Endothelial cell of umbilical vein (primary cell): ENCODE results near the gene C2CD5. TPM values are rescaled to one million over a fixed set of nuclear protein-coding genes. Genes with fewer than 3 reads are reported as not detected.

Experiments used
- BruUV-seq: library from RNA; stranded (reverse); fragments of 400-500 nt; replicated peaks from 2 replicates; lab custom pipeline; 2021; lab: Mats Ljungman, UMichigan
- CTCF ChIA-PET: fragments of 300-600, 350-600 bp; sonication (Branson Sonifier 250); formaldehyde crosslinking; loops from one replicate; lab custom pipeline; 2021; ENCODE audit warnings: antibody characterized with exemption, inconsistent platforms; lab: Charles Lee
- POLR2A ChIA-PET: fragments of 300-600, 350-600 bp; sonication (Branson Sonifier 250); formaldehyde crosslinking; loops from one replicate; lab custom pipeline; 2021; ENCODE audit warnings: antibody characterized with exemption, inconsistent platforms; lab: Charles Lee
- DNase-seq: peaks from one replicate; pipeline ENCODE4 v3.0.0-alpha.2; 2011; ENCODE audit warnings: low read depth, low spot score
- FAIRE-seq: peaks from 2 replicates; lab custom pipeline; 2011; peaks lifted over from hg19 to GRCh38; lab: Jason Lieb, UNC
- H2AFZ ChIP-seq: 2 replicates; pipeline ENCODE4 v1.6.0; 2012; ENCODE audit warnings: low read depth, low read length, control low read depth, inconsistent platforms
- H3K27ac ChIP-seq: 2 replicates; pipeline ENCODE4 v1.5.1; 2011; ENCODE audit warnings: low read depth, mild to moderate bottlenecking, control low read depth, low read length, moderate library complexity; ENCODE audit not compliant: insufficient read depth
- H3K27me3 ChIP-seq, 2 experiments: 2 replicates each; pipeline versions ENCODE4 v1.6.0 to v1.6.1; 2011; ENCODE audit warnings: low read length in 2 of 2, mixed read lengths in 1 of 2; ENCODE audit not compliant: control insufficient read depth in 2 of 2, insufficient read depth in 2 of 2
- H3K36me3 ChIP-seq, 2 experiments: 2 replicates in 1 of 2; 3 replicates in 1 of 2; pipeline ENCODE4 v1.5.1; 2011; ENCODE audit warnings: low read length in 2 of 2, mild to moderate bottlenecking in 1 of 2, moderate library complexity in 1 of 2; ENCODE audit not compliant: control insufficient read depth in 2 of 2, insufficient read depth in 2 of 2; ENCODE audit errors: extremely low read depth in 1 of 2
- H3K4me1 ChIP-seq: 3 replicates; pipeline ENCODE4 v1.5.1; 2011; ENCODE audit warnings: mild to moderate bottlenecking, low read length; ENCODE audit not compliant: control insufficient read depth, insufficient read depth; ENCODE audit errors: extremely low read depth
- H3K4me2 ChIP-seq: 2 replicates; pipeline ENCODE4 v1.6.1; 2011; ENCODE audit warnings: low read length, control low read depth, mixed read lengths; ENCODE audit not compliant: insufficient read depth
- H3K4me3 ChIP-seq, 3 experiments: fragments of 200-600 bp in 1 of 3; sonication (generic), shearing (Covaris generic) in 1 of 3; replicated peaks in 1 of 3; 2 replicates each; pipeline ENCODE4 v1.5.1; 2011 to 2016; ENCODE audit warnings: control low read depth in 3 of 3, low read length in 3 of 3, mild to moderate bottlenecking in 2 of 3, inconsistent platforms in 1 of 3, low read depth in 1 of 3, moderate library complexity in 1 of 3; ENCODE audit not compliant: insufficient read depth in 1 of 3
- H3K79me2 ChIP-seq: 2 replicates; pipeline ENCODE4 v1.6.0; 2012; ENCODE audit warnings: low read length, inconsistent platforms; ENCODE audit not compliant: control insufficient read depth, insufficient read depth
- H3K9ac ChIP-seq: replicated peaks from 2 replicates; pipeline ENCODE3; 2011; ENCODE audit warnings: low read length, control low read depth; ENCODE audit not compliant: insufficient read depth; ENCODE audit errors: extremely low read depth
- H3K9me1 ChIP-seq: replicated peaks from 3 replicates; pipeline ENCODE4 v1.6.0; 2011; ENCODE audit warnings: mild to moderate bottlenecking, low read length; ENCODE audit not compliant: control insufficient read depth, insufficient read depth; ENCODE audit errors: extremely low read depth
- H3K9me3 ChIP-seq: replicated peaks from 2 replicates; pipeline ENCODE4 v1.5.1; 2012; ENCODE audit warnings: low read length, inconsistent platforms; ENCODE audit not compliant: control insufficient read depth, insufficient read depth
- H4K20me1 ChIP-seq: replicated peaks from 2 replicates; pipeline ENCODE3; 2011; ENCODE audit warnings: mild to moderate bottlenecking, low read length; ENCODE audit not compliant: control insufficient read depth, insufficient read depth; ENCODE audit errors: extremely low read depth
- EZH2 ChIP-seq: IDR thresholded peaks from 2 replicates; pipeline ENCODE4 v1.6.1; 2012; ENCODE audit warnings: borderline replicate concordance, low read depth, mild to moderate bottlenecking, moderate library complexity, low read length, inconsistent platforms; ENCODE audit not compliant: severe bottlenecking
- FOS ChIP-seq: IDR thresholded peaks from 2 replicates; pipeline ENCODE4 v1.6.1; 2011; ENCODE audit warnings: mild to moderate bottlenecking, low read length, moderate library complexity, borderline replicate concordance; ENCODE audit not compliant: insufficient read depth
- GATA2 ChIP-seq: IDR thresholded peaks from 2 replicates; pipeline ENCODE4 v1.7.0; 2011; ENCODE audit warnings: low read depth, mild to moderate bottlenecking, moderate library complexity, mixed read lengths, low read length; ENCODE audit not compliant: insufficient read length, insufficient read depth
- JUN ChIP-seq: IDR thresholded peaks from 2 replicates; pipeline ENCODE4 v1.6.1; 2011; ENCODE audit warnings: borderline replicate concordance, low read depth; ENCODE audit not compliant: insufficient read length, insufficient read depth
- MYC ChIP-seq: IDR thresholded peaks from one replicate; pipeline ENCODE4 v1.6.1; 2011; ENCODE audit warnings: mild to moderate bottlenecking, low read depth, low read length
- POLR2A ChIP-seq: IDR thresholded peaks from 2 replicates; pipeline ENCODE4 v1.6.1; 2012; ENCODE audit warnings: low read depth, mild to moderate bottlenecking, control low read depth, low read length
- POLR2AphosphoS5 ChIP-seq: IDR thresholded peaks from 2 replicates; pipeline ENCODE4 v1.6.1; 2012; ENCODE audit warnings: low read depth, mild to moderate bottlenecking, control low read depth, low read length, moderate library complexity; ENCODE audit not compliant: insufficient read depth
- dilution Hi-C: fragments of 300-500 bp; cut with MboI; formaldehyde crosslinking; loops from one replicate; pipeline ENCODE4 v1.15.0; 2019; ENCODE audit warnings: low sequenced_read_pairs; ENCODE audit not compliant: extremely low pct_ligation_motif_present
- intact Hi-C: fragments of 100-400 bp; cut with micrococcal nuclease; formaldehyde crosslinking; loops from one replicate; pipeline ENCODE4 v1.10.0; 2022
- polyA plus RNA-seq, 4 experiments: library from polyadenylated mRNA; depleted of rRNA in 3 of 4; stranded (reverse) in 3 of 4; unstranded in 1 of 4; fragments of >200 nt; gene quantifications; 2 replicates each; pipeline versions ENCODE4 v1.2.1 to v1.2.3, GENCODE V29; 2011 to 2012; ENCODE audit warnings: missing spikeins in 1 of 4
- total RNA-seq: library from RNA; stranded (reverse); gene quantifications from 2 replicates; pipeline ENCODE4 v1.2.3, GENCODE V29; 2021
- TF ChIP-seq, protein P1 (sequence below): IDR thresholded peaks from 2 replicates; pipeline ENCODE4 v1.6.1; 2011; ENCODE audit not compliant: insufficient read depth, insufficient read length
- TF ChIP-seq, protein P2 (sequence below), 2 donors: IDR thresholded peaks; 1 replicate in 1 of 2; 2 replicates in 1 of 2; pipeline ENCODE4 v1.5.1; 2011; ENCODE audit warnings: low read length in 2 of 2, mild to moderate bottlenecking in 2 of 2, moderate library complexity in 2 of 2, control low read depth in 1 of 2, inconsistent platforms in 1 of 2, low read depth in 1 of 2; ENCODE audit not compliant: insufficient read depth in 1 of 2; ENCODE audit errors: extremely low read depth in 1 of 2

The C2CD5 gene
- total and polyA plus RNA-seq, 2 donors (not counting 3 experiments of a cell fraction or from before 2014, with no cell fraction given), result 12.9 to 32.9 TPM

DNA sequence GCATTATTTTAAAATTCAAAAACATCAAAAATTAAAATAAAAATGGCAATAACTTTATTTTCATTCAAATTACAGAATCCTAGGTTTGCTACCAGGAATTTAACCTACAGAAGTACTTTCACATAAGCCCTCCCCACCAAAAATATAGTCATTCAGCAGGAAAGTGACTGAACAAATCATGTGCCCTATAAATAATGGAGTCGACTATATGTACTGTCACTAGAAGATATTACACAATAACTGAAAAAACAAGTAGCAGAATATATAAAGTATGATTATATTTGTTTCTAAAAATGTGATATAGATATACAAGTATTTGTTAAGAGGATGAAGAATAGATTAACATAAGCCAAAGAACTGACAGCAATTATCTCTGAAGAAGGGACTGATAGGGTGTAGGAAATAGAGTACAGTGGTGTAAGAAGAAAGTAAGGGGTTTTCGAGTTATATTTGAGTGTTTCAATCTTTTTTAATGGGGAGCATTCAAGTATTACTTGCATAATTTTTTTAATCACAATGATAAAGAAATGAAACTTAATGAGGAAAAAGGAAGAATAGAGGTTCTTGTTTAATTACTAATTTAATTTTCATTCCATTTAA lies 7.9 kb downstream of the C2CD5 start:
- Histone ChIP-seq H3K4me1 (peaks cover 7% of the 10 kb centered on the region), H4K20me1 (no peaks in the 10 kb centered on the region), H3K27me3 (no peaks in the 10 kb centered on the region), H2AFZ (no peak overlapping the region), H3K4me3 (no peak overlapping the region), H3K36me3 (peaks cover 0 to 6% of the 10 kb centered on the region in 2 experiments), H3K27ac (no peak overlapping the region), H3K9ac (no peak overlapping the region), H3K4me2 (no peak overlapping the region), H3K9me1 (no peaks in the 10 kb centered on the region), H3K79me2 (no peaks in the 10 kb centered on the region), H3K9me3 (no peaks in the 10 kb centered on the region)
- CTCF ChIA-PET, result no interaction called here
- POLR2A ChIA-PET, result no interaction called here
- dilution Hi-C loops, result no loop called here
- no peak for FAIRE-seq
- TF ChIP-seq EZH2 (no peak), FOS (no peak), MYC (no peak), POLR2A (no peak), JUN (no peak), POLR2AphosphoS5 (no peak), GATA2 (no peak)
- TF ChIP-seq, protein P1, sequence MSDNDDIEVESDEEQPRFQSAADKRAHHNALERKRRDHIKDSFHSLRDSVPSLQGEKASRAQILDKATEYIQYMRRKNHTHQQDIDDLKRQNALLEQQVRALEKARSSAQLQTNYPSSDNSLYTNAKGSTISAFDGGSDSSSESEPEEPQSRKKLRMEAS, result no peak
- TF ChIP-seq, protein P2, sequence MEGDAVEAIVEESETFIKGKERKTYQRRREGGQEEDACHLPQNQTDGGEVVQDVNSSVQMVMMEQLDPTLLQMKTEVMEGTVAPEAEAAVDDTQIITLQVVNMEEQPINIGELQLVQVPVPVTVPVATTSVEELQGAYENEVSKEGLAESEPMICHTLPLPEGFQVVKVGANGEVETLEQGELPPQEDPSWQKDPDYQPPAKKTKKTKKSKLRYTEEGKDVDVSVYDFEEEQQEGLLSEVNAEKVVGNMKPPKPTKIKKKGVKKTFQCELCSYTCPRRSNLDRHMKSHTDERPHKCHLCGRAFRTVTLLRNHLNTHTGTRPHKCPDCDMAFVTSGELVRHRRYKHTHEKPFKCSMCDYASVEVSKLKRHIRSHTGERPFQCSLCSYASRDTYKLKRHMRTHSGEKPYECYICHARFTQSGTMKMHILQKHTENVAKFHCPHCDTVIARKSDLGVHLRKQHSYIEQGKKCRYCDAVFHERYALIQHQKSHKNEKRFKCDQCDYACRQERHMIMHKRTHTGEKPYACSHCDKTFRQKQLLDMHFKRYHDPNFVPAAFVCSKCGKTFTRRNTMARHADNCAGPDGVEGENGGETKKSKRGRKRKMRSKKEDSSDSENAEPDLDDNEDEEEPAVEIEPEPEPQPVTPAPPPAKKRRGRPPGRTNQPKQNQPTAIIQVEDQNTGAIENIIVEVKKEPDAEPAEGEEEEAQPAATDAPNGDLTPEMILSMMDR (IDR thresholded peaks at IDR 0.05; ENCODE audit: extremely low read depth in 1 of 2, insufficient read depth in 1 of 2, low read depth in 1 of 2, low read length in 2 of 2), result no peak
- intact Hi-C loops, result no loop called here
- DNase-seq, result no peak
- BruUV-seq, result no TSS peak
